ENCODE measurements around the gene IL21R. TPM values are rescaled to one million over a fixed set of nuclear protein-coding genes. Genes with fewer than 3 reads are reported as not detected.

Gene IL21R
- total and polyA plus RNA-seq, 2 experiments from 2014 or later = not detected

DNA sequence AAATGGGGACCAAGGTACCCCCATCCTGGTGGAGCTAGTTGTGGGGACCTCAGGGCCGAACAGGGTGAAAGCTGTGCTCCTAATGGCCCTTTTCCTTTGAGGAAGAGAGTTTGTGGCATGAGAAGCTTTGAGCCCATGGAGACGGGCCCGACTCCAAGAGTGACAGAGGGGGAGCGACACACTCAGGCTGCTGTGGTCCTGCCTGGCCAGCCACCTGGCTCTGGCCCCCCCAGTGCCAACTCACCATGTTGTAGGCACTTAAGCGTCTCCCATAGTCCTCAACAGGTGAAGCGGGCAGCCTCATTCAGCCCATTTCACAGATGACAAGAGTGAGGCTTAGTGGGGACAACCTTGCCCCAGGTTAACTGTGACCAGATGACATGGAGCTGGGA lies 1.6 kb downstream of the IL21R start:
- H3K27ac ChIP-seq = no peak overlapping the region
- H3K9me3 ChIP-seq (ENCODE audit: low read depth) = no peaks in the 10 kb centered on the region
- DNase-seq (ENCODE audit: low read depth in 1 of 2, low spot score in 1 of 2) = no peak

DNA sequence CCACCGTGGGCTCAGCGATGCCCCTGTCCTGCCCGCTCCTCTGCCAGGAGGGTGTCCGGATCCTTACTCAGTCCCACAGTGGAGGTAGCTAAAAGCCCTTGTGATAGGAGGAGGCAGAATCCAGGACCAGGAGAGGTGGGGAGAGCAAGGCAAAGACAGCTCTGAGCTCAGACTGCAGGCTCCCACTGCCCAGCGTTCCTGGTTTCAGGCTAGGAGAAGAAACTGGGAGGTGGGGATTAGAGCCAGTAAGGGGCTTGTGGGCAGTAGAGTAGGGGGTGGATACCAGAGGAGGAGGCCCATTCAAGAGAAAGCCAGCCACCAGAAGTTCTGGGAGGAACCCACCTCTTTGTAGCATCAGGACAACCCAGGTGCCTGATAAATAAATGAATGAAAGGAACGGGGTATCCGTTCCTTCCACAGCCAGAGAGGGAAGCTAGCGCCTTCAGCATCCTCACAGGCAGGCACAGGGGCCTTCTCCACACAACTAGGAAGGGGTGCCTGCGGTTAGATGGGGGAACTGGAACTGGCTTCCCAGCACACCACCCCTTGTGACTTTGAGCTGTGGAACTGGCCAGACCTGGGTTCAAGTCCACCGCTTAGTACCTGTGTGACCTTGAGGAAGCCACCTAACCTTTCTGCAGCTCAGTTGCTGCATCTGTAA lies 2.3 kb downstream of the IL21R start:
- no peaks in the 10 kb centered on the region for H3K27me3 ChIP-seq
- no peak overlapping the region for H3K4me3 ChIP-seq
- no peak for DNase-seq (ENCODE audit: low read depth in 1 of 2, low spot score in 1 of 2)
- H3K36me3 ChIP-seq = no peaks in the 10 kb centered on the region
- no peaks in the 10 kb centered on the region for H3K9me3 ChIP-seq (ENCODE audit: low read depth)
- H3K27ac ChIP-seq = no peak overlapping the region
- TF ChIP-seq, protein P1, sequence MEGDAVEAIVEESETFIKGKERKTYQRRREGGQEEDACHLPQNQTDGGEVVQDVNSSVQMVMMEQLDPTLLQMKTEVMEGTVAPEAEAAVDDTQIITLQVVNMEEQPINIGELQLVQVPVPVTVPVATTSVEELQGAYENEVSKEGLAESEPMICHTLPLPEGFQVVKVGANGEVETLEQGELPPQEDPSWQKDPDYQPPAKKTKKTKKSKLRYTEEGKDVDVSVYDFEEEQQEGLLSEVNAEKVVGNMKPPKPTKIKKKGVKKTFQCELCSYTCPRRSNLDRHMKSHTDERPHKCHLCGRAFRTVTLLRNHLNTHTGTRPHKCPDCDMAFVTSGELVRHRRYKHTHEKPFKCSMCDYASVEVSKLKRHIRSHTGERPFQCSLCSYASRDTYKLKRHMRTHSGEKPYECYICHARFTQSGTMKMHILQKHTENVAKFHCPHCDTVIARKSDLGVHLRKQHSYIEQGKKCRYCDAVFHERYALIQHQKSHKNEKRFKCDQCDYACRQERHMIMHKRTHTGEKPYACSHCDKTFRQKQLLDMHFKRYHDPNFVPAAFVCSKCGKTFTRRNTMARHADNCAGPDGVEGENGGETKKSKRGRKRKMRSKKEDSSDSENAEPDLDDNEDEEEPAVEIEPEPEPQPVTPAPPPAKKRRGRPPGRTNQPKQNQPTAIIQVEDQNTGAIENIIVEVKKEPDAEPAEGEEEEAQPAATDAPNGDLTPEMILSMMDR (IDR thresholded peaks at IDR 0.05; ENCODE audit: low read depth, low read length) = no peak
- no peaks in the 10 kb centered on the region for H3K4me1 ChIP-seq (ENCODE audit: low read depth)

More for the DNA sequence above, 1.6 kb downstream of the IL21R start:
- Histone ChIP-seq H3K27me3 (no peaks in the 10 kb centered on the region), H3K36me3 (no peaks in the 10 kb centered on the region), H3K4me3 (no peak overlapping the region), H3K4me1 (ENCODE audit: low read depth) (no peaks in the 10 kb centered on the region)
- TF ChIP-seq, protein P1 (IDR thresholded peaks at IDR 0.05; ENCODE audit: low read depth, low read length) = no peak

DNA sequence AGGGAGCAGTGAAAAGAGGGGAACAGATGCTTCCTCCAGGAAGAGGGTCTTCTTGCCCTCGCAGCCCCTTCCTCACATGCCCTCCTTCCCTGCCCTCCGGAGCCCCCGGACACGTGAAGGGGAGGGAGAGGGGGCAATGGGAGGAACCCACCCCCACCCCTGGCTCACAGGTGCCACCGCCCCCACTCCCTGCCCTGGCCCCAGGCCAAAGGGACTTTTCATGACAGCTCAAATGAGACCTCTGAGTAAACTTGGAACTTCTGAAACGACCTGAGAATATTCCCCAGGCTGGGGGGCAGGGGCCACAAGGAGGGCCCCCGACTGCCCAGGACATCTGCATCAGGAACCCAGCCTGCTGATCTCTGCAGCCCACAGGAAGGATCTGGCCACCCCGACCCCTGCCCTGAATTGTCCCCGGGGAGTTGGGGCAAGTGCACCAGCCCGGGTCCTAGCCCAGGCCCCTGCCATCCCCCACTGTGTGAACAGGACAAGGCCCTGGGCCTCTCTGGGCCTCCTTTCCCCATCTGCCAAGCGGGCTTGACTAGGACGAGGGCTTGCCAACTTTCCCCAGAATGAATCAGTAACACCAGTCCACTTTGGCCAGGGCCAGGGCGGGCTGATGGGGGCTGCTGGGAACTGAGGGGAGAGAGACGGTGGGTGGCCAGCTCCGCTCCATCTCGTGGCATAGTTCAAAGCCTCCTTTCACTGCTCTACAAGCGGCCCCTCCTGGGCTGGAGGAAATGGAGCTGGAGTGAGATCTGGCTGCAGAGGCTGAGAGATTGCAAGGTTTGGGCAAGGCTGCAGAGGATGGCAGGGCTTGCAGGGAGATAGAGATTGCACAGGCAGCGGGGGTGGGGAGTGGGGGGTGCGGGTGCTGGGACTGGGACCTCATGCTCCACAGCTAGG lies 3.8 kb downstream of the IL21R start:
- no peak overlapping the region for H3K4me3 ChIP-seq
- H3K4me1 ChIP-seq (ENCODE audit: low read depth) = no peaks in the 10 kb centered on the region
- H3K36me3 ChIP-seq = no peaks in the 10 kb centered on the region
- H3K27me3 ChIP-seq = no peaks in the 10 kb centered on the region
- TF ChIP-seq, protein P1 (IDR thresholded peaks at IDR 0.05; ENCODE audit: low read depth, low read length) = no peak
- no peak overlapping the region for H3K27ac ChIP-seq
- peak in 1 of 2 donors; percentile 29 for DNase-seq (ENCODE audit: low read depth in 1 of 2, low spot score in 1 of 2)
- no peaks in the 10 kb centered on the region for H3K9me3 ChIP-seq (ENCODE audit: low read depth)

DNA sequence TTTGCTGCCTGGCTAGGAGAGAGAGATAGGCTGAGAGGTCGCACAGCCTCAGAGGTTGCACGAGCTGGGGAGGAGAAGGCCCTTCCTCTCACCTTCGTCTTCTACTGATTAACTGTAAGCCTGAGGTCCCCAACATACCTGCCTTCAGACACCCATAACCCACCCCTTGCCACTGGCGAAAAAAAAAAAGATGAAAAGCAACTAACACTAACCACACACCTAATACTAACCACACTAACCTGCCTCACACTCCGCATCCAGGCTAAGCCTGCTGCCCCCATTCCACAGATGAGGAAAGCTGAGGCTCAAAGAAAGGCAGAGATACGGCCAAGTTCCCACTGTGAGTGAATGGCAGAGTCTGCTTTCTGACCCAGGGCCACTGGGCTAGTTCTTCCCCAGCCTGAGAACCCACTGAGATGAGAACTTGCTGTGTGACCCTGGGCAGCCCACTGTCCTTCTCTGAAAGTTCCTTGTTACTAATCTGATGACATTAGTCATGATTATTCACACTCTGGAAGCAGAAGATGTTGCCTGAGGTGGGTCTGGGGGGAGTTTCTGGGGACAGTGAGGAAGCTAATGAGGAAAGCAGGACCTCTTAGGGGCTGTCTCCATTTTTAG lies 4.6 kb downstream of the IL21R start:
- no peak for DNase-seq (ENCODE audit: low read depth in 1 of 2, low spot score in 1 of 2)
- TF ChIP-seq, protein P1 (IDR thresholded peaks at IDR 0.05; ENCODE audit: low read depth, low read length) = no peak
- no peak overlapping the region for H3K27ac ChIP-seq

DNA sequence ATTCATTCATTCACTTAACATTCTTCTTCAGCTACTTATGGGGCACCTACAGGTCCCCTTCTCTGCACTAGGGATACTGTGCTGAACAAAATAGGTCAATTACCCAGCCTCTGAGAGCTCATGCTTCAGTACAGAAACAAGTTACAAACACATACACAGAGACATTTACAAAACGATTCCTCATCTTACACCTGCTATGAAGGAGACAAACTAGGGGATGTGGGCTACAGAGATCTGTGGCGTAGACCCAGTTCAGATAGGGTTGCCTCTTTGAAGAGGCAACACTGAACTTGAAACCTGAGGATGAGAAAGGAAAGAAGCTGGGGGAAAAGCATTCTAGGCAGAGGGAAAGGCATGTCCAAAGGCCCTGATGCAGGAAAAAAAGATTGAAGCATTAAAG lies 5.2 kb downstream of the IL21R start:
- no peak for DNase-seq (ENCODE audit: low read depth in 1 of 2, low spot score in 1 of 2)
- no peaks in the 10 kb centered on the region for H3K4me1 ChIP-seq (ENCODE audit: low read depth)
- no peaks in the 10 kb centered on the region for H3K27me3 ChIP-seq
- H3K9me3 ChIP-seq (ENCODE audit: low read depth) = no peaks in the 10 kb centered on the region
- TF ChIP-seq, protein P1 (IDR thresholded peaks at IDR 0.05; ENCODE audit: low read depth, low read length) = no peak
- H3K27ac ChIP-seq = no peak overlapping the region
- no peaks in the 10 kb centered on the region for H3K36me3 ChIP-seq
- no peak overlapping the region for H3K4me3 ChIP-seq

More for the DNA sequence above, 4.6 kb downstream of the IL21R start:
- H3K4me3 ChIP-seq = no peak overlapping the region
- no peaks in the 10 kb centered on the region for H3K9me3 ChIP-seq (ENCODE audit: low read depth)
- H3K4me1 ChIP-seq (ENCODE audit: low read depth) = no peaks in the 10 kb centered on the region
- H3K36me3 ChIP-seq = no peaks in the 10 kb centered on the region
- H3K27me3 ChIP-seq = no peaks in the 10 kb centered on the region

All from cardiac muscle cell (in vitro differentiated cells and primary cell).